IPS DF 19.7 (cell line): ENCODE measurements around the gene LRRN2.

Experiments used
- DNase-seq: peaks from one replicate; pipeline ENCODE4 v3.0.0-alpha.2; 2013; ENCODE audit warnings: low read depth, low spot score

LRRN2 gene

GRCh38 chr1:204602871-204603542 is 82.5 kb downstream of the LRRN2 start:
- no peak for DNase-seq

- DNase-seq = no peak
Observed at GRCh38 chr1:204602111-204602579, 83.4 kb downstream of the LRRN2 start.

- no peak for DNase-seq
Observed at GRCh38 chr1:204600968-204601367, 84.6 kb downstream of the LRRN2 start.

- no peak for DNase-seq
Observed at GRCh38 chr1:204600203-204600602, 85.3 kb downstream of the LRRN2 start.

- no peak for DNase-seq
Observed at GRCh38 chr1:204599596-204599995, 85.9 kb downstream of the LRRN2 start.

- DNase-seq = no peak
Observed at GRCh38 chr1:204599098-204599497, 86.4 kb downstream of the LRRN2 start.

GRCh38 chr1:204598319-204598969 is 87.1 kb downstream of the LRRN2 start:
- DNase-seq = no peak

GRCh38 chr1:204592246-204592948 is 93.1 kb downstream of the LRRN2 start:
- no peak for DNase-seq

GRCh38 chr1:204591473-204592090 is 94.0 kb downstream of the LRRN2 start:
- DNase-seq = no peak

- no peak for DNase-seq
Observed at GRCh38 chr1:204589409-204590038, 96.0 kb downstream of the LRRN2 start.

- no peak for DNase-seq
Observed at GRCh38 chr1:204588826-204589225, 96.7 kb downstream of the LRRN2 start.

GRCh38 chr1:204587621-204588020 is 97.9 kb downstream of the LRRN2 start:
- DNase-seq = no peak

GRCh38 chr1:204584699-204585372 is 100.7 kb downstream of the LRRN2 start:
- DNase-seq = no peak

GRCh38 chr1:204583909-204584632 is 101.5 kb downstream of the LRRN2 start:
- DNase-seq = no peak

GRCh38 chr1:204581759-204582158 is 103.8 kb downstream of the LRRN2 start:
- no peak for DNase-seq

- DNase-seq = no peak
Observed at GRCh38 chr1:204580862-204581261, 104.7 kb downstream of the LRRN2 start.

- DNase-seq = no peak
Observed at GRCh38 chr1:204579681-204580080, 105.9 kb downstream of the LRRN2 start.

- DNase-seq = no peak
Observed at GRCh38 chr1:204578867-204579664, 106.5 kb downstream of the LRRN2 start.

GRCh38 chr1:204577794-204578478 is 107.6 kb downstream of the LRRN2 start:
- DNase-seq = no peak
